ENCODE results near the gene ARL6IP4. TPM values are rescaled to one million over a fixed set of nuclear protein-coding genes. Genes with fewer than 3 reads are reported as not detected.
"Not testable (repeated sequence)": the region's sequence is repeated elsewhere in the genome, so short reads cannot be mapped to it uniquely, and the experiment has no call there.

The ARL6IP4 gene
- total and polyA plus RNA-seq, 11 donors: 123 to 325 (median 148) TPM

- Histone ChIP-seq H3K9me3 (no peaks in the 10 kb centered on the region), H3K36me3 (peaks cover 0 to 54% (median 11%) of the 10 kb centered on the region in 9 donors), H3K27ac (no peak overlapping the region), H3K4me1 (no peaks in the 10 kb centered on the region), H3K27me3 (no peaks in the 10 kb centered on the region), H3K4me3 (no peak overlapping the region)
- WGBS, 4 donors: 80 to 93% (median 90%) methylated on average over 4 to 8 of the region's 8 CpGs
- intact Hi-C loops (cut with DNase I): no loop called here
- DNase-seq: peak in 1 of 5 donors; percentile 40
- no peak for TF ChIP-seq POLR2A (IDR thresholded peaks at IDR 0.05)
- TF ChIP-seq, protein P1, sequence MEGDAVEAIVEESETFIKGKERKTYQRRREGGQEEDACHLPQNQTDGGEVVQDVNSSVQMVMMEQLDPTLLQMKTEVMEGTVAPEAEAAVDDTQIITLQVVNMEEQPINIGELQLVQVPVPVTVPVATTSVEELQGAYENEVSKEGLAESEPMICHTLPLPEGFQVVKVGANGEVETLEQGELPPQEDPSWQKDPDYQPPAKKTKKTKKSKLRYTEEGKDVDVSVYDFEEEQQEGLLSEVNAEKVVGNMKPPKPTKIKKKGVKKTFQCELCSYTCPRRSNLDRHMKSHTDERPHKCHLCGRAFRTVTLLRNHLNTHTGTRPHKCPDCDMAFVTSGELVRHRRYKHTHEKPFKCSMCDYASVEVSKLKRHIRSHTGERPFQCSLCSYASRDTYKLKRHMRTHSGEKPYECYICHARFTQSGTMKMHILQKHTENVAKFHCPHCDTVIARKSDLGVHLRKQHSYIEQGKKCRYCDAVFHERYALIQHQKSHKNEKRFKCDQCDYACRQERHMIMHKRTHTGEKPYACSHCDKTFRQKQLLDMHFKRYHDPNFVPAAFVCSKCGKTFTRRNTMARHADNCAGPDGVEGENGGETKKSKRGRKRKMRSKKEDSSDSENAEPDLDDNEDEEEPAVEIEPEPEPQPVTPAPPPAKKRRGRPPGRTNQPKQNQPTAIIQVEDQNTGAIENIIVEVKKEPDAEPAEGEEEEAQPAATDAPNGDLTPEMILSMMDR (IDR thresholded peaks at IDR 0.05): no peak
- ATAC-seq: no peak
Observed at GRCh38 chr12:122935318-122935717, 45.2 kb upstream of the ARL6IP4 start.

- no peak overlapping the region for H3K27ac ChIP-seq
- 88 to 95% (median 92%) methylated on average over 3 of the region's 3 CpGs for WGBS, 4 donors
- H3K9me3 ChIP-seq: no peaks in the 10 kb centered on the region
- ATAC-seq (no peak), DNase-seq (no peak)
- intact Hi-C loops (cut with DNase I): no loop called here
- peaks cover 0 to 7% (median under 1%) of the 10 kb centered on the region in 12 donors for H3K4me1 ChIP-seq
- no peak overlapping the region for H3K4me3 ChIP-seq
- H3K27me3 ChIP-seq: no peaks in the 10 kb centered on the region
- H3K36me3 ChIP-seq: peaks cover 0 to 42% (median 7%) of the 10 kb centered on the region in 9 donors
- TF ChIP-seq, protein P1 (IDR thresholded peaks at IDR 0.05): no peak
- TF ChIP-seq POLR2A (IDR thresholded peaks at IDR 0.05): no peak
Observed at GRCh38 chr12:122937622-122938091, 42.8 kb upstream of the ARL6IP4 start.

DNA sequence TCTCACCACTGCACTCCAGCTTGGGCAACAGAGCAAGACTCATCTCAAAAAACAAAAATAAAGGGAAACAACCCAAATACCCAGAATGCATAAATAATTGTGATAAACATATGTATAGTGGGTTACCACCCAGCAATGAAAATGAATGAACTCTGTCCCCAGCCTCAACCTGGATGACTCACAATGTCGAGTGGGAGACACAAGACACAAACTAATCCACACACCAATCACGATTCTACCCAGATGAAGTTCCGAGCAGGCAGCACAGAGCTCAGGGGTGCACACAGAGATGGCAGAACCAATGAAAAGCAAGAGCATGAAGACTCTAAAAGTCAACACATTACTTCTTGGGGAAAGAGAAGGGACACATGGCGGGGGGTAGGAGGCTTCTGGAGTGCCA is 41.4 kb upstream of the ARL6IP4 start:
- no peaks in the 10 kb centered on the region for H3K27me3 ChIP-seq
- no peak for DNase-seq
- peaks cover 0 to 37% (median 7%) of the 10 kb centered on the region in 9 donors for H3K36me3 ChIP-seq
- H3K9me3 ChIP-seq: no peaks in the 10 kb centered on the region
- H3K4me3 ChIP-seq: no peak overlapping the region
- no peak for ATAC-seq
- H3K4me1 ChIP-seq: peaks cover 0 to 17% (median 9%) of the 10 kb centered on the region in 12 donors
- WGBS, 4 donors: 89 to 96% (median 93%) methylated on average over 4 of the region's 4 CpGs
- intact Hi-C loops (cut with DNase I): no loop called here
- TF ChIP-seq, protein P1 (IDR thresholded peaks at IDR 0.05): no peak
- no peak for TF ChIP-seq POLR2A (IDR thresholded peaks at IDR 0.05)
- no peak overlapping the region for H3K27ac ChIP-seq

- not testable (repeated sequence) for DNase-seq, ATAC-seq, H3K27me3 ChIP-seq, H3K27ac ChIP-seq, H3K4me3 ChIP-seq, H3K9me3 ChIP-seq
- Histone ChIP-seq H3K4me1 (peaks cover 0 to 36% (median 24%) of the 10 kb centered on the region in 12 donors), H3K36me3 (peaks cover 0 to 29% (median 7%) of the 10 kb centered on the region in 9 donors)
- 82 to 92% (median 90%) methylated on average over 5 of the region's 5 CpGs for WGBS, 4 donors
- intact Hi-C loops (cut with DNase I): loop anchor here in 1 of 10 donors (5.0 kb wide), 1 partner anchor 39 kb away; no protein-coding TSS in a partner anchor
Observed at GRCh38 chr12:122941351-122941750, 39.1 kb upstream of the ARL6IP4 start.

DNA sequence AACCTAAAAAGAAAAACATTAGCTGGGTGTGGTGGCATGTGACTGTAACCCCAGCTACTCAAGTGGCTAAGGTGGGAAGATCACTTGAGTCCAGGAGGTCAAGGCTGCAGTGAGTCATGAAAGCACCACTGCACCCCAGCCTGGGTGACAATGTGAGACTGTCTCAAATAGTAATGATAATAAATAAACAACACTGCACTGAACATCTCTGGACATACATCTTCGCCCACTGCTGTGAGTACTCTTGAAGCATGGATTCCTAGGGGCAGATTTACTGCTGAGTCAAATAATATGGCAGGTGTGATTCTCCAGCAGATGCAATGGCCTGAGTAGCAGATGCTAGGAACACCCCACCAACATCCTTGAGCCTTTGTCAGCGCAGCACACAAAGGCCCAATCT is 37.8 kb upstream of the ARL6IP4 start:
- H3K9me3 ChIP-seq: no peaks in the 10 kb centered on the region
- TF ChIP-seq, protein P1 (IDR thresholded peaks at IDR 0.05): no peak
- TF ChIP-seq POLR2A (IDR thresholded peaks at IDR 0.05): no peak
- DNase-seq: no peak
- intact Hi-C loops (cut with DNase I): loop anchor here in 1 of 10 donors (5.0 kb wide), 1 partner anchor 40 kb away; no protein-coding TSS in a partner anchor
- H3K4me3 ChIP-seq: no peak overlapping the region
- H3K27ac ChIP-seq: peak overlapping the region in 11 of 12 donors; percentile 18 to 88 (median 73)
- WGBS, 4 donors: 82 to 93% (median 86%) methylated on average over 2 of the region's 2 CpGs
- peaks cover 0 to 49% (median 37%) of the 10 kb centered on the region in 12 donors for H3K4me1 ChIP-seq
- no peaks in the 10 kb centered on the region for H3K27me3 ChIP-seq
- ATAC-seq: no peak
- peaks cover 0 to 23% (median 6%) of the 10 kb centered on the region in 9 donors for H3K36me3 ChIP-seq
